Stimulated activated CD4-positive, alpha-beta T cell treated with anti-CD3 and anti-CD28 coated beads, Interleukin-4, amount 100 ng/mL, for 48 hours (primary cell): ENCODE data around the gene OR10A2.
"Not testable (repeated sequence)": the region's sequence is repeated elsewhere in the genome, so short reads cannot be mapped to it uniquely, and the experiment has no call there.

ENCODE experiments used
- DNase-seq, 2 donors: peaks; one replicate each; pipeline ENCODE4 v3.0.0-alpha.2; 2020; ENCODE audit warnings: low read depth in 2 of 2

OR10A2 gene

GRCh38 chr11:6887711-6888110 lies 24.9 kb downstream of the OR10A2 start:
- not testable (repeated sequence) for DNase-seq

DNA sequence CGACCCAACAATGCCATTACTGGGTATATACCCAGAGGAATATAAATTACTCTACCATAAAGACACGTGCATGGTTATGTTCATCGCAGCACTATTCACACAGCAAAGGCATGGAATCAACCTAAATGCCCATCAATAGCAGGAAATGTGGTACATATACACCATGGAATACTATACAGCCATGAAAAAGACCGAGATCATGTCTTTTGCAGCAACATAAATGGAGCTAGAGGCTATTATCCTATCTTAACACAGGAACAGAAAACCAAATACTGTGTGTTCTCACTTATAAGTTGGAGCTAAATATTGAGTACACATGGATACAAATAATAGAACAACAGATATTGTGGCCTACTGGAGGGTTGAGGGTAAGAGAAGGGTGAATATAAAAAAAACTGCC lies 26.0 kb downstream of the OR10A2 start:
- DNase-seq: no peak

DNA sequence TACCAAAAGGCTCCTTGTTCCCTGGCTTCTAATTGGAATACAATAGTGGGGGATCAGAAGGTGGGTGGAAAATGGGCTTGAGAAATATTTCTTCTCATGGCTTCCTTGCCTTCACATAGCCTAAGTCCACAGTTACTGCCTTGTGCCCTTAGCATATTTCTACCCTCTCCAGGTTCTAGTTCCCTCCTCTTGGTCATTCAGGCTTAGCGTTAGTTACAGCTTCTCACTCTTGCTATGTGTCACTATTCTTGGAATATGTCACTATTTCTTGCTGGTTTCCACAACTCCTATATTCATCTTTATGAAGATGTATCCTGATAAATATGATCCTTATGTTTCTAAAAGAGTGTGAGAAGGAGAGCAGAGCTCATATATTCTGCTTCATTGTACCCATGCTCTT lies 27.0 kb downstream of the OR10A2 start:
- no peak for DNase-seq

DNA sequence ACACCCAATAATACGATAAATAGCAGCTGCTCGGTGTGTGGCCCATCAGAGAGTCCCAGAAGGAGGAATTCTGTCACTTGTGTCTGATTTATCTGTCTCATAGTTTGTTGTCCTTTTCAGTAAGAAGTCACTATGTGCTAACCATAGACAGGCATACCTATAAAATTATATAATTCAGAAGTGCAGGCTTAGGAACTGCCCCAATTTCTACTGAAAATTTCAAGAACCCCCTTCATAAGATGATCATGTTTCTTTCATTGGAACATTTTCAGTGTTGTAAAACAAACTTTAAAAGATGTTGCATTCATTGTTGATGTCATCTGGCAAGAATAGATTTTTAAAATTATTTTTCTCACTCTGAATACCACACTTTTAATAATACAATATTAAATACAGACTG lies 29.5 kb downstream of the OR10A2 start, which contains the start of gene OR2D2:
TSS of gene OR2D2 (minus strand) at position 101 of the 400 bp plus-strand sequence. CDS start at position 101, 0 bp downstream.
- DNase-seq: no peak

GRCh38 chr11:6894097-6894496 lies 31.2 kb downstream of the OR10A2 start:
- no peak for DNase-seq

DNA sequence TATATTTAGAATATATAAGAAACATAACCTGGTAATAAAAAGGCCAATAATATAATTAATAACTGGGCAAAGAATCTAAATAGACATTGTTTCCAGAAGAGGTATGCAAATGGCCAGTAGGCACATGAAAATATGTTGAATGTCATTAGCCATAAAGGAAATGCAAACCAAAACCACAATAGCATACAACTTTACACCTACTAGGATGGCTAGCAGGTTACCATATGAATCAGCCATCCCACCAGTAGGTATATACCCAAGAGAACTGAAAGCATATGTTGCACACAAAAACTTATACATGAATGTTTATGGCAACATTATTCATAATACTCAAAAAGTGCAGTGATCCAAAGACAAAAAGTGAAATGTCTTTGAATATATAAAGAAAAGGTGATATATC lies 32.2 kb downstream of the OR10A2 start:
- no peak for DNase-seq

DNA sequence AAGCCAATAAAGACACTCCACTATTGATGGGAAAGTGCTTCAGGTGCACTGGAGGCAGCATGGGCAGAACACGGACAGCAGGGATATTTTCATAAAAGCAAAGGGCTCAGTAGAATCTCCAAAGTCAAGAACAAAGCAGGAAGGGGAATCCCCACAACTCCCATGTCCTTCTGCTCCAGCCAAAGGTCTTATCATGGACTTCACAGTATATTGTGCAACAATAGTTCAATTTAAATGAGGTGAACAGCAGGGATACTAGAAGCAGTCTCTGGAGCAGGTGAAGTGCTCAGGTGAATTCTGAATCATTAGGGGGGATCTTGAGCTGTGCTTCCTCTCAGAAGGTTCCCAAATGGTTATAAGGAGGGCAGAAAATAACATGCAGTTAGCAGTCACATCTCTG lies 36.1 kb downstream of the OR10A2 start:
- DNase-seq: no peak

DNA sequence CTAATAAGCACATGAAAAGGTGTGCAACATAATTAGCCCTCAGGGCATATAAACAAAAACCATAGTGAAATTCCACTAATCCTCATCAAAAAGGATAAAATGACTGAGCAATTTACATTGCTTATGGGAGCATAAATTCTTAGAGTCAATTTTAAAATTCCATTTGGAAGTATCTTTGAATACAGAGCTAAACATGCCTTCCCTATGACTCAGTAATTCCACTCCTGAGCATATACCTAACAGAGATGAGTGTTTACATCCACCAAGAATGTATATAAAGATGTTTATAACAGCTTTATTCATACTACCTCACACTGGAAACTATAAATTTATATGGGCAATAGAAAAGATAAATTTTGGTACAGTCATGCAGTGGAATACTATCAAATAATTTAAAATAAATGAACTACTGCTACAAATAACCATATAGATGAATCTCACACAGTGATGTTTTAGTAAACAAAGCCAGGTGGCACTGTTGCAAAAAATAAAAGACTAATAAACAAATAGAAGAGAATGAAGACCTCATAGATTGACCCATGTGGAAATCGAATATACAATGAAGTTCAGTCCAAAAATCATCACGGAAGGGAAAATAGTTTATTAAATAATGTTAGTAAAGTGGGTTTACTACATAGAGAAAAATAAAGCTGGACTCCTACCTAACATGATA lies 37.6 kb downstream of the OR10A2 start:
- no peak for DNase-seq

GRCh38 chr11:6904804-6905203 lies 41.9 kb downstream of the OR10A2 start:
- DNase-seq: not testable (repeated sequence)

GRCh38 chr11:6911378-6911777 lies 48.5 kb downstream of the OR10A2 start:
- DNase-seq: no peak

GRCh38 chr11:6911948-6912347 lies 49.1 kb downstream of the OR10A2 start:
- no peak for DNase-seq

- no peak for DNase-seq
These were observed 56.8 kb downstream of the OR10A2 start for GRCh38 chr11:6919698-6920097.

DNA sequence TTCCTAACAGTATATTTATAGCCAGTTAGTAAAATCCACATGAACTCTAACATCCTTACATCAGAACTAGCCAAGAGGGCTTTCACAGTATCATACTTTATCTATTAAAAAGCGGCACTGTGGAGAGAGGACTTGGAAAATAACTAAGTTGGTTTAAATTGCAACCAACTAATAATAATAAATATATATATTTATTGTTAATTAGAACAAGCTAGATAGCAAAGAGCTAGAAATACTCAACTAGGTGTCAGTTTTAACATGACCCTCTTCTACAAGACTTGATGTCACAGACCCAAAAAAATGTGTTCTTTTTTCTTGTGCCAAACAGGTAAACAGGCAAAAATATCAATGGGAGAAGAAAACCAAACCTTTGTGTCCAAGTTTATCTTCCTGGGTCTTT lies 57.8 kb downstream of the OR10A2 start, which contains the start of gene OR2D3:
TSS of gene OR2D3 (plus strand) at position 301 of the 400 bp plus-strand sequence. CDS start at position 301, 0 bp downstream.
- no peak for DNase-seq
